HG02852 (cell line): ENCODE data around the gene SLC12A6.
"Not testable (repeated sequence)": the region's sequence is repeated elsewhere in the genome, so short reads cannot be mapped to it uniquely, and the experiment has no call there.

Source experiments
- ATAC-seq: cut with Tn5 transposase; IDR thresholded peaks from one replicate; pipeline ENCODE4 v1.9.1; 2021; ENCODE audit warnings: mild to moderate bottlenecking, moderate library complexity; ENCODE audit not compliant: unreplicated experiment

The SLC12A6 gene

GRCh38 chr15:34337557-34338306 is at the start of gene SLC12A6:
SLC12A6 (minus strand) TSS chr15:34337781; CDS start chr15:34336680, 1,101 bp downstream.
- ATAC-seq: peak; percentile 67

- not testable (repeated sequence) for ATAC-seq
These were observed 44.4 kb upstream of the SLC12A6 start for GRCh38 chr15:34381829-34382521.

GRCh38 chr15:34380491-34380890 is 42.9 kb upstream of the SLC12A6 start:
- not testable (repeated sequence) for ATAC-seq

GRCh38 chr15:34376856-34377255 is 39.3 kb upstream of the SLC12A6 start:
- no peak for ATAC-seq

GRCh38 chr15:34375541-34375940 is 38.0 kb upstream of the SLC12A6 start:
- not testable (repeated sequence) for ATAC-seq

- ATAC-seq: no peak
These were observed 37.2 kb upstream of the SLC12A6 start for GRCh38 chr15:34374816-34375215.

- ATAC-seq: no peak
These were observed 36.4 kb upstream of the SLC12A6 start for GRCh38 chr15:34373951-34374350.

GRCh38 chr15:34370643-34371042 is 33.1 kb upstream of the SLC12A6 start:
- no peak for ATAC-seq

- ATAC-seq: no peak
These were observed 32.5 kb upstream of the SLC12A6 start for GRCh38 chr15:34370129-34370528.

- ATAC-seq: peak; percentile 72
These were observed 29.8 kb upstream of the SLC12A6 start, which contains the start of gene LPCAT4 for GRCh38 chr15:34367101-34368081. LPCAT4 (minus strand) TSS chr15:34367196; CDS start chr15:34367100, 96 bp downstream.

GRCh38 chr15:34366271-34367065 is 28.9 kb upstream of the SLC12A6 start:
- no peak for ATAC-seq

- ATAC-seq: no peak
These were observed 28.3 kb upstream of the SLC12A6 start for GRCh38 chr15:34365836-34366235.

GRCh38 chr15:34365091-34365825 is 27.7 kb upstream of the SLC12A6 start:
- no peak for ATAC-seq

GRCh38 chr15:34364041-34364440 is 26.5 kb upstream of the SLC12A6 start:
- ATAC-seq: no peak

GRCh38 chr15:34362047-34362773 is 24.6 kb upstream of the SLC12A6 start:
- ATAC-seq: no peak

- ATAC-seq: no peak
These were observed 23.7 kb upstream of the SLC12A6 start for GRCh38 chr15:34361278-34361677.

- ATAC-seq: no peak
These were observed 22.7 kb upstream of the SLC12A6 start for GRCh38 chr15:34360298-34360697.

- ATAC-seq: no peak
These were observed 21.8 kb upstream of the SLC12A6 start for GRCh38 chr15:34359416-34359815.

GRCh38 chr15:34358948-34359347 is 21.4 kb upstream of the SLC12A6 start:
- ATAC-seq: no peak
